ENCODE measurements around the gene STAB2. TPM values are rescaled to one million over a fixed set of nuclear protein-coding genes. Genes with fewer than 3 reads are reported as not detected.

Gene STAB2
- not detected in 3 replicates for total RNA-seq

GRCh38 chr12:103586791-103587370 is at the start of gene STAB2:
Gene STAB2, plus strand, starts transcription at chr12:103587273. Its CDS starts 204 bp downstream, at chr12:103587477.
- Mint-ChIP-seq H3K36me3 (no peaks in the 10 kb centered on the region), H3K9me3 (no peaks in the 10 kb centered on the region), H3K4me3 (no peak within 1 kb of the TSS), H3K4me1 (peaks cover 5% of the 10 kb centered on the region), H3K27ac (no peak within 1 kb of the TSS), H3K27me3 (ENCODE audit: low read depth) (peaks cover 53% of the 10 kb centered on the region)
- no peak for TF ChIP-seq CTCF (IDR thresholded peaks at IDR 0.05; ENCODE audit: unreplicated experiment)
- DNase-seq (ENCODE audit: low spot score in 2 of 2, unreplicated experiment in 2 of 2): no peak

GRCh38 chr12:103538397-103538796 is 48.7 kb upstream of the STAB2 start:
- H3K27ac Mint-ChIP-seq: no peak overlapping the region
- peaks cover 29% of the 10 kb centered on the region for H3K27me3 Mint-ChIP-seq (ENCODE audit: low read depth)
- no peaks in the 10 kb centered on the region for H3K36me3 Mint-ChIP-seq
- no peak for DNase-seq (ENCODE audit: low spot score in 2 of 2, unreplicated experiment in 2 of 2)
- no peaks in the 10 kb centered on the region for H3K4me1 Mint-ChIP-seq
- no peak for TF ChIP-seq CTCF (IDR thresholded peaks at IDR 0.05; ENCODE audit: unreplicated experiment)
- H3K4me3 Mint-ChIP-seq: no peak overlapping the region
- no peaks in the 10 kb centered on the region for H3K9me3 Mint-ChIP-seq

GRCh38 chr12:103540319-103540718 is 46.8 kb upstream of the STAB2 start:
- Mint-ChIP-seq H3K9me3 (peaks cover 9% of the 10 kb centered on the region), H3K36me3 (no peaks in the 10 kb centered on the region), H3K4me1 (no peaks in the 10 kb centered on the region), H3K27ac (no peak overlapping the region), H3K4me3 (no peak overlapping the region), H3K27me3 (ENCODE audit: low read depth) (peaks cover 29% of the 10 kb centered on the region)
- no peak for TF ChIP-seq CTCF (IDR thresholded peaks at IDR 0.05; ENCODE audit: unreplicated experiment)
- no peak for DNase-seq (ENCODE audit: low spot score in 2 of 2, unreplicated experiment in 2 of 2)

- H3K4me3 Mint-ChIP-seq: no peak overlapping the region
- no peak for TF ChIP-seq CTCF (IDR thresholded peaks at IDR 0.05; ENCODE audit: unreplicated experiment)
- no peak for DNase-seq (ENCODE audit: low spot score in 2 of 2, unreplicated experiment in 2 of 2)
- H3K36me3 Mint-ChIP-seq: no peaks in the 10 kb centered on the region
- H3K9me3 Mint-ChIP-seq: peaks cover 9% of the 10 kb centered on the region
- no peak overlapping the region for H3K27ac Mint-ChIP-seq
- no peaks in the 10 kb centered on the region for H3K4me1 Mint-ChIP-seq
- peaks cover 34% of the 10 kb centered on the region for H3K27me3 Mint-ChIP-seq (ENCODE audit: low read depth)
Measured at GRCh38 chr12:103542078-103542477, 45.0 kb upstream of the STAB2 start.

- DNase-seq (ENCODE audit: low spot score in 2 of 2, unreplicated experiment in 2 of 2): no peak
- no peaks in the 10 kb centered on the region for H3K36me3 Mint-ChIP-seq
- no peak overlapping the region for H3K4me3 Mint-ChIP-seq
- H3K4me1 Mint-ChIP-seq: no peaks in the 10 kb centered on the region
- no peak overlapping the region for H3K27ac Mint-ChIP-seq
- H3K9me3 Mint-ChIP-seq: peaks cover 9% of the 10 kb centered on the region
- TF ChIP-seq CTCF (IDR thresholded peaks at IDR 0.05; ENCODE audit: unreplicated experiment): no peak
- H3K27me3 Mint-ChIP-seq (ENCODE audit: low read depth): peaks cover 43% of the 10 kb centered on the region
Measured at GRCh38 chr12:103546959-103547358, 40.1 kb upstream of the STAB2 start.

- peaks cover 46% of the 10 kb centered on the region for H3K27me3 Mint-ChIP-seq (ENCODE audit: low read depth)
Measured at GRCh38 chr12:103547376-103547775, 39.7 kb upstream of the STAB2 start.

More at GRCh38 chr12:103547376-103547775, 39.7 kb upstream of the STAB2 start:
- no peak for TF ChIP-seq CTCF (IDR thresholded peaks at IDR 0.05; ENCODE audit: unreplicated experiment)
- H3K4me1 Mint-ChIP-seq: no peaks in the 10 kb centered on the region
- no peak overlapping the region for H3K27ac Mint-ChIP-seq
- H3K36me3 Mint-ChIP-seq: no peaks in the 10 kb centered on the region
- no peak overlapping the region for H3K4me3 Mint-ChIP-seq
- peaks cover 9% of the 10 kb centered on the region for H3K9me3 Mint-ChIP-seq
- no peak for DNase-seq (ENCODE audit: low spot score in 2 of 2, unreplicated experiment in 2 of 2)

Data from mesothelial cell of epicardium (in vitro differentiated cells).